HepG2 (cell line): ENCODE measurements around the gene ITIH2. TPM values are rescaled to one million over a fixed set of nuclear protein-coding genes. Genes with fewer than 3 reads are reported as not detected.

Source experiments
- CAMTA2 ChIP-seq: sonication (generic); formaldehyde crosslinking; IDR thresholded peaks from 2 replicates; pipeline ENCODE4 v1.4.0; 2020; ENCODE audit warnings: mild to moderate bottlenecking, missing genetic modification reagents, borderline replicate concordance
- DMTF1 ChIP-seq: sonication (generic); formaldehyde crosslinking; IDR thresholded peaks from 2 replicates; pipeline ENCODE4 v1.4.0; 2020; ENCODE audit warnings: mild to moderate bottlenecking, missing genetic modification reagents
- HMGA1 ChIP-seq: sonication (generic); formaldehyde crosslinking; conservative IDR thresholded peaks from 2 replicates; pipeline ENCODE4 v1.4.0; 2020; ENCODE audit warnings: missing genetic modification reagents
- RARG ChIP-seq: sonication (generic); formaldehyde crosslinking; IDR thresholded peaks from 2 replicates; pipeline ENCODE4 v1.4.0; 2020; ENCODE audit warnings: low read depth, mild to moderate bottlenecking, missing genetic modification reagents
- RFX1 ChIP-seq: fragments of 450-650 bp; IDR thresholded peaks from 2 replicates; pipeline ENCODE4 v1.6.1; 2017
- TCF7L2 ChIP-seq: IDR thresholded peaks from 2 replicates; pipeline ENCODE4 v1.6.1; 2011; ENCODE audit warnings: mild to moderate bottlenecking, low read depth, low read length, moderate library complexity
- ZFP37 ChIP-seq: sonication (generic); formaldehyde crosslinking; IDR thresholded peaks from 2 replicates; pipeline ENCODE4 v1.4.0; 2020; ENCODE audit warnings: missing genetic modification reagents, borderline replicate concordance
- ZNF18 ChIP-seq: sonication (generic); formaldehyde crosslinking; IDR thresholded peaks from 2 replicates; pipeline ENCODE4 v1.8.0; 2022; ENCODE audit warnings: mild to moderate bottlenecking, missing genetic modification reagents; ENCODE audit not compliant: insufficient replicate concordance
- ZNF335 ChIP-seq: sonication (generic); formaldehyde crosslinking; IDR thresholded peaks from 2 replicates; pipeline ENCODE4 v1.4.0; 2020; ENCODE audit warnings: missing genetic modification reagents
- ZNF7 ChIP-seq: IDR thresholded peaks from 2 replicates; pipeline ENCODE4 v1.6.1; 2016; ENCODE audit warnings: missing biosample characterization, missing genetic modification reagents
- polyA plus RNA-seq, 8 experiments: library from polyadenylated mRNA; depleted of rRNA in 3 of 8; stranded (reverse) in 7 of 8; unstranded in 1 of 8; fragments of >200 nt; fragmentation: Illumina TruSeq in 4 of 8; extraction: Trizol in 4 of 8; gene quantifications; 2 replicates each; pipeline versions ENCODE4 v1.2.1 to v1.2.3, GENCODE V29; 2011 to 2016; ENCODE audit warnings: low read depth in 4 of 8, missing spikeins in 1 of 8, mixed read lengths in 1 of 8; ENCODE audit not compliant: insufficient read depth in 1 of 8
- total RNA-seq, 5 experiments: library from RNA; depleted of rRNA; stranded (reverse); fragments of >200 nt; fragmentation: Illumina TruSeq; extraction: Trizol; gene quantifications; 2 replicates each; pipeline ENCODE4 v1.2.3, GENCODE V29; 2016; ENCODE audit warnings: low read depth in 1 of 5
- TF ChIP-seq, protein P1 (sequence below): sonication (generic); formaldehyde crosslinking; IDR thresholded peaks from 2 replicates; pipeline ENCODE4 v1.4.0; 2020; ENCODE audit warnings: missing genetic modification reagents, borderline replicate concordance
- TF ChIP-seq, protein P2 (sequence below): sonication (generic); formaldehyde crosslinking; IDR thresholded peaks from 2 replicates; pipeline ENCODE4 v1.4.0; 2020; ENCODE audit warnings: missing genetic modification reagents
- TF ChIP-seq, protein P3 (sequence below): sonication (generic); formaldehyde crosslinking; IDR thresholded peaks from 2 replicates; pipeline ENCODE4 v1.4.0; 2020; ENCODE audit warnings: missing genetic modification reagents
- TF ChIP-seq, protein P4 (sequence below): sonication (generic); formaldehyde crosslinking; IDR thresholded peaks from 2 replicates; pipeline ENCODE4 v1.9.0; 2022; ENCODE audit warnings: low read depth, missing genetic modification reagents

The ITIH2 gene
- total and polyA plus RNA-seq, 2 of the 13 experiments (the other 11 are each of a cell fraction or from before 2014, with no cell fraction given) = 1,197 to 1,427 TPM

- TF ChIP-seq ZNF18 (CRISPR knock-in tag) (no peak), ZFP37 (CRISPR knock-in tag) (no peak), HMGA1 (CRISPR knock-in tag) (no peak), ZNF335 (CRISPR knock-in tag) (no peak), TCF7L2 (peak; percentile 50; the same call in 1 of the 2 replicates), ZNF7 (CRISPR knock-in tag) (no peak), DMTF1 (no peak), CAMTA2 (CRISPR knock-in tag) (no peak), RFX1 (no peak), RARG (no peak)
- TF ChIP-seq, protein P1, sequence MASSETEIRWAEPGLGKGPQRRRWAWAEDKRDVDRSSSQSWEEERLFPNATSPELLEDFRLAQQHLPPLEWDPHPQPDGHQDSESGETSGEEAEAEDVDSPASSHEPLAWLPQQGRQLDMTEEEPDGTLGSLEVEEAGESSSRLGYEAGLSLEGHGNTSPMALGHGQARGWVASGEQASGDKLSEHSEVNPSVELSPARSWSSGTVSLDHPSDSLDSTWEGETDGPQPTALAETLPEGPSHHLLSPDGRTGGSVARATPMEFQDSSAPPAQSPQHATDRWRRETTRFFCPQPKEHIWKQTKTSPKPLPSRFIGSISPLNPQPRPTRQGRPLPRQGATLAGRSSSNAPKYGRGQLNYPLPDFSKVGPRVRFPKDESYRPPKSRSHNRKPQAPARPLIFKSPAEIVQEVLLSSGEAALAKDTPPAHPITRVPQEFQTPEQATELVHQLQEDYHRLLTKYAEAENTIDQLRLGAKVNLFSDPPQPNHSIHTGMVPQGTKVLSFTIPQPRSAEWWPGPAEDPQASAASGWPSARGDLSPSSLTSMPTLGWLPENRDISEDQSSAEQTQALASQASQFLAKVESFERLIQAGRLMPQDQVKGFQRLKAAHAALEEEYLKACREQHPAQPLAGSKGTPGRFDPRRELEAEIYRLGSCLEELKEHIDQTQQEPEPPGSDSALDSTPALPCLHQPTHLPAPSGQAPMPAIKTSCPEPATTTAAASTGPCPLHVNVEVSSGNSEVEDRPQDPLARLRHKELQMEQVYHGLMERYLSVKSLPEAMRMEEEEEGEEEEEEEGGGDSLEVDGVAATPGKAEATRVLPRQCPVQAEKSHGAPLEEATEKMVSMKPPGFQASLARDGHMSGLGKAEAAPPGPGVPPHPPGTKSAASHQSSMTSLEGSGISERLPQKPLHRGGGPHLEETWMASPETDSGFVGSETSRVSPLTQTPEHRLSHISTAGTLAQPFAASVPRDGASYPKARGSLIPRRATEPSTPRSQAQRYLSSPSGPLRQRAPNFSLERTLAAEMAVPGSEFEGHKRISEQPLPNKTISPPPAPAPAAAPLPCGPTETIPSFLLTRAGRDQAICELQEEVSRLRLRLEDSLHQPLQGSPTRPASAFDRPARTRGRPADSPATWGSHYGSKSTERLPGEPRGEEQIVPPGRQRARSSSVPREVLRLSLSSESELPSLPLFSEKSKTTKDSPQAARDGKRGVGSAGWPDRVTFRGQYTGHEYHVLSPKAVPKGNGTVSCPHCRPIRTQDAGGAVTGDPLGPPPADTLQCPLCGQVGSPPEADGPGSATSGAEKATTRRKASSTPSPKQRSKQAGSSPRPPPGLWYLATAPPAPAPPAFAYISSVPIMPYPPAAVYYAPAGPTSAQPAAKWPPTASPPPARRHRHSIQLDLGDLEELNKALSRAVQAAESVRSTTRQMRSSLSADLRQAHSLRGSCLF (CRISPR knock-in tag) = no peak
- TF ChIP-seq, protein P2, sequence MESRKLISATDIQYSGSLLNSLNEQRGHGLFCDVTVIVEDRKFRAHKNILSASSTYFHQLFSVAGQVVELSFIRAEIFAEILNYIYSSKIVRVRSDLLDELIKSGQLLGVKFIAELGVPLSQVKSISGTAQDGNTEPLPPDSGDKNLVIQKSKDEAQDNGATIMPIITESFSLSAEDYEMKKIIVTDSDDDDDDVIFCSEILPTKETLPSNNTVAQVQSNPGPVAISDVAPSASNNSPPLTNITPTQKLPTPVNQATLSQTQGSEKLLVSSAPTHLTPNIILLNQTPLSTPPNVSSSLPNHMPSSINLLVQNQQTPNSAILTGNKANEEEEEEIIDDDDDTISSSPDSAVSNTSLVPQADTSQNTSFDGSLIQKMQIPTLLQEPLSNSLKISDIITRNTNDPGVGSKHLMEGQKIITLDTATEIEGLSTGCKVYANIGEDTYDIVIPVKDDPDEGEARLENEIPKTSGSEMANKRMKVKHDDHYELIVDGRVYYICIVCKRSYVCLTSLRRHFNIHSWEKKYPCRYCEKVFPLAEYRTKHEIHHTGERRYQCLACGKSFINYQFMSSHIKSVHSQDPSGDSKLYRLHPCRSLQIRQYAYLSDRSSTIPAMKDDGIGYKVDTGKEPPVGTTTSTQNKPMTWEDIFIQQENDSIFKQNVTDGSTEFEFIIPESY (CRISPR knock-in tag) = no peak
- TF ChIP-seq, protein P3, sequence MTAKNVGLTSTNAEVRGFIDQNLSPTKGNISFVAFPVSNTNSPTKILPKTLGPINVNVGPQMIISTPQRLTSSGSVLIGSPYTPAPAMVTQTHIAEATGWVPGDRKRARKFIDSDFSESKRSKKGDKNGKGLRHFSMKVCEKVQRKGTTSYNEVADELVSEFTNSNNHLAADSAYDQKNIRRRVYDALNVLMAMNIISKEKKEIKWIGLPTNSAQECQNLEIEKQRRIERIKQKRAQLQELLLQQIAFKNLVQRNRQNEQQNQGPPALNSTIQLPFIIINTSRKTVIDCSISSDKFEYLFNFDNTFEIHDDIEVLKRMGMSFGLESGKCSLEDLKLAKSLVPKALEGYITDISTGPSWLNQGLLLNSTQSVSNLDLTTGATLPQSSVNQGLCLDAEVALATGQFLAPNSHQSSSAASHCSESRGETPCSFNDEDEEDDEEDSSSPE (CRISPR knock-in tag) = peak; percentile 60
- TF ChIP-seq, protein P4, sequence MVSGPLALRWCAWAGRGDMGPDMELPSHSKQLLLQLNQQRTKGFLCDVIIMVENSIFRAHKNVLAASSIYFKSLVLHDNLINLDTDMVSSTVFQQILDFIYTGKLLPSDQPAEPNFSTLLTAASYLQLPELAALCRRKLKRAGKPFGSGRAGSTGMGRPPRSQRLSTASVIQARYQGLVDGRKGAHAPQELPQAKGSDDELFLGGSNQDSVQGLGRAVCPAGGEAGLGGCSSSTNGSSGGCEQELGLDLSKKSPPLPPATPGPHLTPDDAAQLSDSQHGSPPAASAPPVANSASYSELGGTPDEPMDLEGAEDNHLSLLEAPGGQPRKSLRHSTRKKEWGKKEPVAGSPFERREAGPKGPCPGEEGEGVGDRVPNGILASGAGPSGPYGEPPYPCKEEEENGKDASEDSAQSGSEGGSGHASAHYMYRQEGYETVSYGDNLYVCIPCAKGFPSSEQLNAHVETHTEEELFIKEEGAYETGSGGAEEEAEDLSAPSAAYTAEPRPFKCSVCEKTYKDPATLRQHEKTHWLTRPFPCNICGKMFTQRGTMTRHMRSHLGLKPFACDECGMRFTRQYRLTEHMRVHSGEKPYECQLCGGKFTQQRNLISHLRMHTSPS (CRISPR knock-in tag) = no peak
Measured at GRCh38 chr10:7707102-7707501, 4.0 kb downstream of the ITIH2 start (continued).
